Panc1 (cell line): Measurements from ENCODE around the gene PRODH2.

Source experiments
- POLR2AphosphoS5 ChIP-seq: IDR thresholded peaks from 2 replicates; pipeline ENCODE4 v1.6.1; 2012; ENCODE audit warnings: mild to moderate bottlenecking, low read depth, low read length, moderate library complexity
- SIN3A ChIP-seq: IDR thresholded peaks from 2 replicates; pipeline ENCODE4 v1.6.1; 2012; ENCODE audit warnings: low read depth, mild to moderate bottlenecking, low read length, moderate library complexity, borderline replicate concordance; ENCODE audit not compliant: insufficient read depth
- TCF7L2 ChIP-seq: IDR thresholded peaks from 2 replicates; pipeline ENCODE4 v1.6.1; 2011; ENCODE audit warnings: mild to moderate bottlenecking, low read depth, low read length, inconsistent platforms
- TF ChIP-seq, protein P1 (sequence below): fragments of 450-650 bp; IDR thresholded peaks from 2 replicates; pipeline ENCODE4 v1.5.1; 2017; ENCODE audit warnings: mild to moderate bottlenecking
- TF ChIP-seq, protein P2 (sequence below), 2 experiments: IDR thresholded peaks; 2 replicates each; pipeline ENCODE4 v1.6.1; 2011 to 2012; ENCODE audit warnings: low read depth in 2 of 2, control low read depth in 1 of 2, low read length in 1 of 2, mild to moderate bottlenecking in 1 of 2, moderate library complexity in 1 of 2; ENCODE audit not compliant: insufficient read depth in 1 of 2

DNA sequence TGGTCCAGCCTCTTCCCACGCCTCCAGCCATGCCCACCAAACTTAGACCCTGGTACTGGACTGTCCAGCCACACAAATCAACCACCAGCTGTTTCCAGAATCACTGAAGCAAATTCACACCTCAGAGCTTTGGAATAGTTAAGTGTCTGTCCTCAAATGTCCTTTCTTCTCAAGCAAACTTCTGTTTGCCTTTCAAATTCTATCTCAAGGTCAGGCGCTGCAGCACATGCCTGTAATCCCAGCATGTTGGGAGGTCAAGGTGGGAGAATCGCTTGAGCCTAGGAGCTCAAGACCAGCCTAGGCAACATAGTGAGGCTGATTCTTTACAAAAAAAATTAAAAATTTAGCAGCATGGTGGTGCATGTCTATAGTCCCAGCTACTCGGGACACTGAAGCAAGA lies 19.4 kb upstream of the PRODH2 start:
- TF ChIP-seq, protein P1, sequence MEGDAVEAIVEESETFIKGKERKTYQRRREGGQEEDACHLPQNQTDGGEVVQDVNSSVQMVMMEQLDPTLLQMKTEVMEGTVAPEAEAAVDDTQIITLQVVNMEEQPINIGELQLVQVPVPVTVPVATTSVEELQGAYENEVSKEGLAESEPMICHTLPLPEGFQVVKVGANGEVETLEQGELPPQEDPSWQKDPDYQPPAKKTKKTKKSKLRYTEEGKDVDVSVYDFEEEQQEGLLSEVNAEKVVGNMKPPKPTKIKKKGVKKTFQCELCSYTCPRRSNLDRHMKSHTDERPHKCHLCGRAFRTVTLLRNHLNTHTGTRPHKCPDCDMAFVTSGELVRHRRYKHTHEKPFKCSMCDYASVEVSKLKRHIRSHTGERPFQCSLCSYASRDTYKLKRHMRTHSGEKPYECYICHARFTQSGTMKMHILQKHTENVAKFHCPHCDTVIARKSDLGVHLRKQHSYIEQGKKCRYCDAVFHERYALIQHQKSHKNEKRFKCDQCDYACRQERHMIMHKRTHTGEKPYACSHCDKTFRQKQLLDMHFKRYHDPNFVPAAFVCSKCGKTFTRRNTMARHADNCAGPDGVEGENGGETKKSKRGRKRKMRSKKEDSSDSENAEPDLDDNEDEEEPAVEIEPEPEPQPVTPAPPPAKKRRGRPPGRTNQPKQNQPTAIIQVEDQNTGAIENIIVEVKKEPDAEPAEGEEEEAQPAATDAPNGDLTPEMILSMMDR: no peak
- TF ChIP-seq, protein P2, sequence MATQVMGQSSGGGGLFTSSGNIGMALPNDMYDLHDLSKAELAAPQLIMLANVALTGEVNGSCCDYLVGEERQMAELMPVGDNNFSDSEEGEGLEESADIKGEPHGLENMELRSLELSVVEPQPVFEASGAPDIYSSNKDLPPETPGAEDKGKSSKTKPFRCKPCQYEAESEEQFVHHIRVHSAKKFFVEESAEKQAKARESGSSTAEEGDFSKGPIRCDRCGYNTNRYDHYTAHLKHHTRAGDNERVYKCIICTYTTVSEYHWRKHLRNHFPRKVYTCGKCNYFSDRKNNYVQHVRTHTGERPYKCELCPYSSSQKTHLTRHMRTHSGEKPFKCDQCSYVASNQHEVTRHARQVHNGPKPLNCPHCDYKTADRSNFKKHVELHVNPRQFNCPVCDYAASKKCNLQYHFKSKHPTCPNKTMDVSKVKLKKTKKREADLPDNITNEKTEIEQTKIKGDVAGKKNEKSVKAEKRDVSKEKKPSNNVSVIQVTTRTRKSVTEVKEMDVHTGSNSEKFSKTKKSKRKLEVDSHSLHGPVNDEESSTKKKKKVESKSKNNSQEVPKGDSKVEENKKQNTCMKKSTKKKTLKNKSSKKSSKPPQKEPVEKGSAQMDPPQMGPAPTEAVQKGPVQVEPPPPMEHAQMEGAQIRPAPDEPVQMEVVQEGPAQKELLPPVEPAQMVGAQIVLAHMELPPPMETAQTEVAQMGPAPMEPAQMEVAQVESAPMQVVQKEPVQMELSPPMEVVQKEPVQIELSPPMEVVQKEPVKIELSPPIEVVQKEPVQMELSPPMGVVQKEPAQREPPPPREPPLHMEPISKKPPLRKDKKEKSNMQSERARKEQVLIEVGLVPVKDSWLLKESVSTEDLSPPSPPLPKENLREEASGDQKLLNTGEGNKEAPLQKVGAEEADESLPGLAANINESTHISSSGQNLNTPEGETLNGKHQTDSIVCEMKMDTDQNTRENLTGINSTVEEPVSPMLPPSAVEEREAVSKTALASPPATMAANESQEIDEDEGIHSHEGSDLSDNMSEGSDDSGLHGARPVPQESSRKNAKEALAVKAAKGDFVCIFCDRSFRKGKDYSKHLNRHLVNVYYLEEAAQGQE (IDR thresholded peaks at IDR 0.05; ENCODE audit: insufficient read depth in 1 of 2, low read depth in 2 of 2, low read length in 1 of 2): no peak
- no peak for TF ChIP-seq SIN3A
- TF ChIP-seq POLR2AphosphoS5: no peak
- no peak for TF ChIP-seq TCF7L2
